Thyroid gland (tissue), 4 donors: ENCODE data around the gene FAM53B. TPM values are rescaled to one million over a fixed set of nuclear protein-coding genes. Genes with fewer than 3 reads are reported as not detected.
A peak's percentile ranks its signal among the peaks of the same experiment; 100 is the strongest.

Source experiments
- DNase-seq, 2 donors: peaks; one replicate each; pipeline ENCODE4 v3.0.0-alpha.2; 2019
- H3K27ac ChIP-seq, 3 donors: fragments of 200-600 bp; sonication (generic); 1 replicate in 2 of 3; 2 replicates in 1 of 3; pipeline ENCODE4 v1.5.1; 2016 to 2019; ENCODE audit warnings: mild to moderate bottlenecking in 1 of 3, moderate library complexity in 1 of 3
- H3K27me3 ChIP-seq: fragments of 200-600 bp; sonication (generic); one replicate; pipeline ENCODE4 v1.5.1; 2019
- H3K36me3 ChIP-seq, 2 donors: fragments of 200-600 bp; sonication (generic); one replicate each; pipeline ENCODE4 v1.5.1; 2016 to 2019
- H3K4me1 ChIP-seq, 2 donors: fragments of 200-600 bp; sonication (generic); one replicate each; pipeline ENCODE4 v1.5.1; 2017 to 2019
- H3K4me3 ChIP-seq, 3 donors: fragments of 200-600 bp; sonication (generic); replicated peaks in 1 of 3; 1 replicate in 2 of 3; 2 replicates in 1 of 3; pipeline ENCODE4 v1.5.1; 2016; ENCODE audit warnings: mild to moderate bottlenecking in 1 of 3
- H3K9me3 ChIP-seq: fragments of 200-600 bp; sonication (generic); one replicate; pipeline ENCODE4 v1.5.1; 2017
- CTCF ChIP-seq, 6 experiments: fragments of 200-600 bp in 3 of 6; fragments of 450-650 bp in 3 of 6; sonication (generic) in 3 of 6; IDR thresholded peaks; one replicate each; pipeline ENCODE4 v1.5.1; 2016 to 2019; ENCODE audit warnings: antibody characterized with exemption in 6 of 6, mild to moderate bottlenecking in 2 of 6, inconsistent platforms in 1 of 6, moderate library complexity in 1 of 6
- POLR2A ChIP-seq, 2 donors: fragments of 450-650 bp; IDR thresholded peaks; one replicate each; pipeline ENCODE4 v1.6.1; 2017; ENCODE audit warnings: antibody characterized with exemption in 2 of 2, mild to moderate bottlenecking in 2 of 2, moderate library complexity in 1 of 2
- WGBS, 2 donors: methylation state at CpG; one replicate each; pipeline ENCODE4 v1.1.5; 2017; 5-methylcytosine and 5-hydroxymethylcytosine counted together
- intact Hi-C: fragments of 100-400 bp; cut with DNase I; formaldehyde crosslinking; loops from one replicate; pipeline ENCODE4 v1.15.1; 2023
- total RNA-seq, 4 donors: library from RNA; depleted of rRNA; stranded (reverse); fragments of >200 nt; gene quantifications; one replicate each; pipeline ENCODE4 v1.2.3, GENCODE V29; 2016

FAM53B gene
- total RNA-seq, 4 donors from 2014 or later = 37.6 to 96.3 (median 80.4) TPM

GRCh38 chr10:124715439-124715838, 28.7 kb downstream of the FAM53B start:
- intact Hi-C loops = no loop called here
- Histone ChIP-seq H3K4me1 (peaks cover 66 to 85% of the 10 kb centered on the region in 2 donors), H3K27ac (peak overlapping the region; percentile 71 to 94 (median 91))

GRCh38 chr10:124713679-124714255, 30.4 kb downstream of the FAM53B start:
- peak overlapping the region in 2 of 3 donors; percentile 17 to 62 for H3K27ac ChIP-seq
- intact Hi-C loops = no loop called here
- H3K27me3 ChIP-seq = no peaks in the 10 kb centered on the region
- TF ChIP-seq CTCF (IDR thresholded peaks at IDR 0.05) (no peak), POLR2A (IDR thresholded peaks at IDR 0.05) (no peak)
- DNase-seq = no peak
- no peak overlapping the region for H3K4me3 ChIP-seq
- no peaks in the 10 kb centered on the region for H3K36me3 ChIP-seq
- H3K4me1 ChIP-seq = peaks cover 65 to 85% of the 10 kb centered on the region in 2 donors
- H3K9me3 ChIP-seq = no peaks in the 10 kb centered on the region
- WGBS, 2 donors = 68 to 72% methylated on average over 10 of the region's 10 CpGs

More at GRCh38 chr10:124715439-124715838, 28.7 kb downstream of the FAM53B start:
- TF ChIP-seq POLR2A (IDR thresholded peaks at IDR 0.05) (no peak), CTCF (IDR thresholded peaks at IDR 0.05) (no peak)
- Histone ChIP-seq H3K27me3 (no peaks in the 10 kb centered on the region), H3K9me3 (no peaks in the 10 kb centered on the region), H3K4me3 (no peak overlapping the region), H3K36me3 (no peaks in the 10 kb centered on the region)
- WGBS, 2 donors = 58 to 63% methylated on average over 6 of the region's 6 CpGs
- no peak for DNase-seq

- intact Hi-C loops = no loop called here
- peaks cover 65 to 85% of the 10 kb centered on the region in 2 donors for H3K4me1 ChIP-seq
- no peak overlapping the region for H3K4me3 ChIP-seq
- H3K27ac ChIP-seq = peak overlapping the region in 2 of 3 donors; percentile 17 to 62
- H3K9me3 ChIP-seq = no peaks in the 10 kb centered on the region
- DNase-seq = no peak
- no peak for TF ChIP-seq POLR2A (IDR thresholded peaks at IDR 0.05)
- TF ChIP-seq CTCF (IDR thresholded peaks at IDR 0.05) = no peak
- 85 to 89% methylated on average over 5 of the region's 5 CpGs for WGBS, 2 donors
- H3K27me3 ChIP-seq = no peaks in the 10 kb centered on the region
- H3K36me3 ChIP-seq = no peaks in the 10 kb centered on the region
These were observed 31.3 kb downstream of the FAM53B start for GRCh38 chr10:124712704-124713407.

GRCh38 chr10:124711145-124711544, 33.0 kb downstream of the FAM53B start:
- Histone ChIP-seq H3K27me3 (no peaks in the 10 kb centered on the region), H3K4me1 (peaks cover 64 to 85% of the 10 kb centered on the region in 2 donors), H3K36me3 (no peaks in the 10 kb centered on the region), H3K9me3 (no peaks in the 10 kb centered on the region), H3K4me3 (no peak overlapping the region), H3K27ac (peak overlapping the region; percentile 67 to 92 (median 91))
- intact Hi-C loops = no loop called here
- 88 to 92% methylated on average over 7 of the region's 7 CpGs for WGBS, 2 donors
- TF ChIP-seq CTCF (IDR thresholded peaks at IDR 0.05) = no peak
- DNase-seq = no peak

GRCh38 chr10:124710266-124710881, 33.8 kb downstream of the FAM53B start:
- Histone ChIP-seq H3K4me3 (no peak overlapping the region), H3K27ac (peak overlapping the region; percentile 67 to 92 (median 91)), H3K36me3 (no peaks in the 10 kb centered on the region), H3K9me3 (no peaks in the 10 kb centered on the region), H3K4me1 (peaks cover 63 to 85% of the 10 kb centered on the region in 2 donors), H3K27me3 (no peaks in the 10 kb centered on the region)
- TF ChIP-seq CTCF (IDR thresholded peaks at IDR 0.05) (no peak), POLR2A (IDR thresholded peaks at IDR 0.05) (no peak)
- 74 to 78% methylated on average over 14 of the region's 14 CpGs for WGBS, 2 donors
- intact Hi-C loops = no loop called here
- peak; percentile 43 to 77 for DNase-seq
